ENCODE measurements around the gene SEC14L1.
"Not testable (repeated sequence)": the region's sequence is repeated elsewhere in the genome, so short reads cannot be mapped to it uniquely, and the experiment has no call there.

- not testable (repeated sequence) for TF ChIP-seq POLR2A, EP300 (IDR thresholded peaks at IDR 0.05)
Measured at GRCh38 chr17:77252306-77252705, 111.5 kb downstream of the SEC14L1 start.
